HepG2 (cell line): Measurements from ENCODE around the gene ADAM8. TPM values are rescaled to one million over a fixed set of nuclear protein-coding genes. Genes with fewer than 3 reads are reported as not detected.
A peak's percentile ranks its signal among the peaks of the same experiment; 100 is the strongest.

Source experiments
- ARNTL ChIP-seq: sonication (generic); formaldehyde crosslinking; IDR thresholded peaks from 2 replicates; pipeline ENCODE4 v1.4.0; 2020; ENCODE audit warnings: mild to moderate bottlenecking, missing genetic modification reagents
- DR1 ChIP-seq: sonication (generic); formaldehyde crosslinking; IDR thresholded peaks from 2 replicates; pipeline ENCODE4 v1.8.0; 2021; ENCODE audit warnings: mild to moderate bottlenecking, missing genetic modification reagents, inconsistent platforms
- FOXA3 ChIP-seq: IDR thresholded peaks from 2 replicates; pipeline ENCODE4 v1.6.1; 2016; ENCODE audit warnings: missing genetic modification reagents, missing compliant biosample characterization
- FOXM1 ChIP-seq: sonication (generic); formaldehyde crosslinking; IDR thresholded peaks from 2 replicates; pipeline ENCODE4 v1.5.0; 2020; ENCODE audit warnings: missing genetic modification reagents
- IRF2 ChIP-seq: IDR thresholded peaks from 2 replicates; pipeline ENCODE4 v1.6.1; 2018; ENCODE audit warnings: missing genetic modification reagents, missing compliant biosample characterization
- KLF12 ChIP-seq: sonication (generic); formaldehyde crosslinking; IDR thresholded peaks from 2 replicates; pipeline ENCODE4 v1.4.0; 2020; ENCODE audit warnings: missing genetic modification reagents, borderline replicate concordance
- MXI1 ChIP-seq: IDR thresholded peaks from 3 replicates; pipeline ENCODE4 v1.6.1; 2012; ENCODE audit warnings: low read depth, low read length, inconsistent platforms, borderline replicate concordance
- NFYC ChIP-seq: IDR thresholded peaks from 2 replicates; pipeline ENCODE4 v1.6.1; 2016; ENCODE audit warnings: missing genetic modification reagents, missing compliant biosample characterization
- RARG ChIP-seq: sonication (generic); formaldehyde crosslinking; IDR thresholded peaks from 2 replicates; pipeline ENCODE4 v1.4.0; 2020; ENCODE audit warnings: low read depth, mild to moderate bottlenecking, missing genetic modification reagents
- SATB2 ChIP-seq: sonication (generic); formaldehyde crosslinking; IDR thresholded peaks from 2 replicates; pipeline ENCODE4 v1.5.0; 2020; ENCODE audit warnings: missing genetic modification reagents
- SCMH1 ChIP-seq: sonication (generic); formaldehyde crosslinking; IDR thresholded peaks from 2 replicates; pipeline ENCODE4 v1.9.0; 2021; ENCODE audit warnings: missing genetic modification reagents, mild to moderate bottlenecking, borderline replicate concordance
- ZNF296 ChIP-seq: sonication (generic); formaldehyde crosslinking; conservative IDR thresholded peaks from 2 replicates; pipeline ENCODE4 v1.5.0; 2020; ENCODE audit warnings: mild to moderate bottlenecking, missing genetic modification reagents
- ZNF3 ChIP-seq: IDR thresholded peaks from 2 replicates; pipeline ENCODE4 v1.7.0; 2017; ENCODE audit warnings: inconsistent platforms
- ZNF34 ChIP-seq: sonication (generic); formaldehyde crosslinking; IDR thresholded peaks from 2 replicates; pipeline ENCODE4 v1.4.0; 2020; ENCODE audit warnings: mild to moderate bottlenecking, missing genetic modification reagents, borderline replicate concordance
- ZNF543 ChIP-seq: sonication (generic); formaldehyde crosslinking; IDR thresholded peaks from 2 replicates; pipeline ENCODE4 v1.4.0; 2020; ENCODE audit warnings: mild to moderate bottlenecking, missing genetic modification reagents
- ZNF557 ChIP-seq: sonication (generic); formaldehyde crosslinking; IDR thresholded peaks from 2 replicates; pipeline ENCODE4 v1.4.0; 2020; ENCODE audit warnings: missing genetic modification reagents
- ZNF607 ChIP-seq: sonication (generic); formaldehyde crosslinking; IDR thresholded peaks from 2 replicates; pipeline ENCODE4 v1.5.1; 2020; ENCODE audit warnings: missing genetic modification reagents, mild to moderate bottlenecking, borderline replicate concordance
- ZNF703 ChIP-seq: sonication (generic); formaldehyde crosslinking; IDR thresholded peaks from 2 replicates; pipeline ENCODE4 v1.5.1; 2020; ENCODE audit warnings: missing genetic modification reagents, mild to moderate bottlenecking, moderate library complexity, borderline replicate concordance
- ZNF891 ChIP-seq: sonication (generic); formaldehyde crosslinking; IDR thresholded peaks from 2 replicates; pipeline ENCODE4 v1.5.0; 2020; ENCODE audit warnings: mild to moderate bottlenecking, missing genetic modification reagents
- ZSCAN22 ChIP-seq: sonication (generic); formaldehyde crosslinking; IDR thresholded peaks from 2 replicates; pipeline ENCODE4 v1.4.0; 2020; ENCODE audit warnings: mild to moderate bottlenecking, missing genetic modification reagents
- polyA plus RNA-seq, 8 experiments: library from polyadenylated mRNA; depleted of rRNA in 3 of 8; stranded (reverse) in 7 of 8; unstranded in 1 of 8; fragments of >200 nt; fragmentation: Illumina TruSeq in 4 of 8; extraction: Trizol in 4 of 8; gene quantifications; 2 replicates each; pipeline versions ENCODE4 v1.2.1 to v1.2.3, GENCODE V29; 2011 to 2016; ENCODE audit warnings: low read depth in 4 of 8, missing spikeins in 1 of 8, mixed read lengths in 1 of 8; ENCODE audit not compliant: insufficient read depth in 1 of 8
- total RNA-seq, 5 experiments: library from RNA; depleted of rRNA; stranded (reverse); fragments of >200 nt; fragmentation: Illumina TruSeq; extraction: Trizol; gene quantifications; 2 replicates each; pipeline ENCODE4 v1.2.3, GENCODE V29; 2016; ENCODE audit warnings: low read depth in 1 of 5
- TF ChIP-seq, protein P1 (sequence below): sonication (generic); formaldehyde crosslinking; IDR thresholded peaks from 2 replicates; pipeline ENCODE4 v1.8.0; 2022; ENCODE audit warnings: mild to moderate bottlenecking, missing genetic modification reagents, moderate library complexity
- TF ChIP-seq, protein P2 (sequence below), 2 experiments: fragments of 450-650 bp in 1 of 2; sonication (generic) in 1 of 2; formaldehyde crosslinking; IDR thresholded peaks; 2 replicates each; pipeline versions ENCODE4 v1.5.0 to v1.8.0; 2020 to 2022; ENCODE audit warnings: mild to moderate bottlenecking in 1 of 2, missing genetic modification reagents in 1 of 2
- TF ChIP-seq, protein P3 (sequence below): sonication (generic); formaldehyde crosslinking; conservative IDR thresholded peaks from 2 replicates; pipeline ENCODE4 v1.4.0; 2020; ENCODE audit warnings: missing genetic modification reagents
- TF ChIP-seq, protein P4 (sequence below): sonication (generic); formaldehyde crosslinking; IDR thresholded peaks from 2 replicates; pipeline ENCODE4 v1.8.0; 2022; ENCODE audit warnings: missing genetic modification reagents, mild to moderate bottlenecking, moderate library complexity, borderline replicate concordance

Gene ADAM8
- total and polyA plus RNA-seq, 2 of the 13 experiments (the other 11 are each of a cell fraction or from before 2014, with no cell fraction given) = 0.24 to 0.93 TPM

DNA sequence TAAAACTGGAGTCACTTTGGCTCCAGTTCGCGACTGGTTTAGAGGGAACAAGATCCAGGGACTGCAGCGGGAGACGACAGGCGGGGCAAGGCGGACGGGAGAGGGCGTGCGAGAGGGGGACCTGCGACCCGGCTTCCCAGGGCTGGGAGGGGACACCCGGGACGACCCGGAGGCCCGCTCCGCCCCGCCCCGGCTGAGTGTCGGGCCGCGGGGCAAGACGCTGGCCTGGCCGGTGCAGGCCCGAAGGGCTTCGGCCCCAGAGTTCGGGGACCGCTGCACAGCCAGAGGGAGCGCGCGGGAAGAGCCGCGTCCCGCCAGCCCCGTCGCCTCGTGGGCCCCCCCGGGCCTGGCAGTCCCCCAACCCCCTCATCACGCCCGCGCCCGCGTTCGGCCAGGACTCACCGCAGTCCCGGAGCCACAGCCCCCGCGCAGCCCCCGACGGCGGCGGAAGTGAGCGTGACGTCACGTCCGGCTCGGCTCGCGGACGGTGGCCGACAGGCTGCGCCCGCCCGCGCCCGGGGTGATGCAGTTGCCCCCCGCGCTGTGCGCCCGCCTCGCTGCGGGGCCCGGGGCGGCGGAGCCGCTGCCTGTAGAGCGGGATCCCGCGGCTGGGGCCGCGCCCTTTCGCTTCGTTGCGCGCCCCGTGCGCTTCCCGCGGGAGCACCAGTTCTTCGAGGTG is 31.9 kb upstream of the ADAM8 start, which contains the start of the genes TUBGCP2 and ZNF511 (continued):
- TF ChIP-seq, protein P1, sequence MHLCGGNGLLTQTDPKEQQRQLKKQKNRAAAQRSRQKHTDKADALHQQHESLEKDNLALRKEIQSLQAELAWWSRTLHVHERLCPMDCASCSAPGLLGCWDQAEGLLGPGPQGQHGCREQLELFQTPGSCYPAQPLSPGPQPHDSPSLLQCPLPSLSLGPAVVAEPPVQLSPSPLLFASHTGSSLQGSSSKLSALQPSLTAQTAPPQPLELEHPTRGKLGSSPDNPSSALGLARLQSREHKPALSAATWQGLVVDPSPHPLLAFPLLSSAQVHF (CRISPR knock-in tag) = no peak
- TF ChIP-seq FOXA3 (CRISPR knock-in tag) (no peak), ZNF607 (CRISPR knock-in tag) (no peak), ZNF557 (CRISPR knock-in tag) (no peak), ARNTL (CRISPR knock-in tag) (no peak), ZSCAN22 (CRISPR knock-in tag) (no peak), ZNF703 (CRISPR knock-in tag) (no peak), RARG (CRISPR knock-in tag) (no peak), SCMH1 (CRISPR knock-in tag) (no peak), SATB2 (CRISPR knock-in tag) (0 out of 2 replicates have a peak, but pooled peaks have one; percentile 34), ZNF296 (CRISPR knock-in tag) (no peak), FOXM1 (CRISPR knock-in tag) (no peak), IRF2 (CRISPR knock-in tag) (no peak), ZNF543 (no peak), ZNF34 (CRISPR knock-in tag) (0 out of 2 replicates have a peak, but pooled peaks have one; percentile 25), NFYC (no peak), ZNF3 (CRISPR knock-in tag) (no peak), MXI1 (no peak), KLF12 (CRISPR knock-in tag) (0 out of 2 replicates have a peak, but pooled peaks have one; percentile 20), DR1 (0 out of 2 replicates have a peak, but pooled peaks have one; percentile 8), ZNF891 (CRISPR knock-in tag) (peak; percentile 21; the same call in 1 of the 2 replicates)
- TF ChIP-seq, protein P2, sequence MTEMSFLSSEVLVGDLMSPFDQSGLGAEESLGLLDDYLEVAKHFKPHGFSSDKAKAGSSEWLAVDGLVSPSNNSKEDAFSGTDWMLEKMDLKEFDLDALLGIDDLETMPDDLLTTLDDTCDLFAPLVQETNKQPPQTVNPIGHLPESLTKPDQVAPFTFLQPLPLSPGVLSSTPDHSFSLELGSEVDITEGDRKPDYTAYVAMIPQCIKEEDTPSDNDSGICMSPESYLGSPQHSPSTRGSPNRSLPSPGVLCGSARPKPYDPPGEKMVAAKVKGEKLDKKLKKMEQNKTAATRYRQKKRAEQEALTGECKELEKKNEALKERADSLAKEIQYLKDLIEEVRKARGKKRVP (CRISPR knock-in tag; IDR thresholded peaks at IDR 0.05) = peak in 1 of 2 experiments; percentile 48; a peak in 1 of 4 replicates
- TF ChIP-seq, protein P3, sequence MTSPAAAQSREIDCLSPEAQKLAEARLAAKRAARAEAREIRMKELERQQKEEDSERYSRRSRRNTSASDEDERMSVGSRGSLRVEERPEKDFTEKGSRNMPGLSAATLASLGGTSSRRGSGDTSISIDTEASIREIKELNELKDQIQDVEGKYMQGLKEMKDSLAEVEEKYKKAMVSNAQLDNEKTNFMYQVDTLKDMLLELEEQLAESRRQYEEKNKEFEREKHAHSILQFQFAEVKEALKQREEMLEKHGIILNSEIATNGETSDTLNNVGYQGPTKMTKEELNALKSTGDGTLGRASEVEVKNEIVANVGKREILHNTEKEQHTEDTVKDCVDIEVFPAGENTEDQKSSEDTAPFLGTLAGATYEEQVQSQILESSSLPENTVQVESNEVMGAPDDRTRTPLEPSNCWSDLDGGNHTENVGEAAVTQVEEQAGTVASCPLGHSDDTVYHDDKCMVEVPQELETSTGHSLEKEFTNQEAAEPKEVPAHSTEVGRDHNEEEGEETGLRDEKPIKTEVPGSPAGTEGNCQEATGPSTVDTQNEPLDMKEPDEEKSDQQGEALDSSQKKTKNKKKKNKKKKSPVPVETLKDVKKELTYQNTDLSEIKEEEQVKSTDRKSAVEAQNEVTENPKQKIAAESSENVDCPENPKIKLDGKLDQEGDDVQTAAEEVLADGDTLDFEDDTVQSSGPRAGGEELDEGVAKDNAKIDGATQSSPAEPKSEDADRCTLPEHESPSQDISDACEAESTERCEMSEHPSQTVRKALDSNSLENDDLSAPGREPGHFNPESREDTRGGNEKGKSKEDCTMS (CRISPR knock-in tag) = no peak
- TF ChIP-seq, protein P4, sequence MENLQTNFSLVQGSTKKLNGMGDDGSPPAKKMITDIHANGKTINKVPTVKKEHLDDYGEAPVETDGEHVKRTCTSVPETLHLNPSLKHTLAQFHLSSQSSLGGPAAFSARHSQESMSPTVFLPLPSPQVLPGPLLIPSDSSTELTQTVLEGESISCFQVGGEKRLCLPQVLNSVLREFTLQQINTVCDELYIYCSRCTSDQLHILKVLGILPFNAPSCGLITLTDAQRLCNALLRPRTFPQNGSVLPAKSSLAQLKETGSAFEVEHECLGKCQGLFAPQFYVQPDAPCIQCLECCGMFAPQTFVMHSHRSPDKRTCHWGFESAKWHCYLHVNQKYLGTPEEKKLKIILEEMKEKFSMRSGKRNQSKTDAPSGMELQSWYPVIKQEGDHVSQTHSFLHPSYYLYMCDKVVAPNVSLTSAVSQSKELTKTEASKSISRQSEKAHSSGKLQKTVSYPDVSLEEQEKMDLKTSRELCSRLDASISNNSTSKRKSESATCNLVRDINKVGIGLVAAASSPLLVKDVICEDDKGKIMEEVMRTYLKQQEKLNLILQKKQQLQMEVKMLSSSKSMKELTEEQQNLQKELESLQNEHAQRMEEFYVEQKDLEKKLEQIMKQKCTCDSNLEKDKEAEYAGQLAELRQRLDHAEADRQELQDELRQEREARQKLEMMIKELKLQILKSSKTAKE (CRISPR knock-in tag) = no peak
